Measurements from ENCODE around the gene SHROOM2.

The SHROOM2 gene

GRCh38 chrX:9825966-9826365, 39.7 kb downstream of the SHROOM2 start:
- TF ChIP-seq CTCF (IDR thresholded peaks at IDR 0.05; ENCODE audit: low read length, missing control alignments), result no peak
- DNase-seq (ENCODE audit: low read depth), result no peak
- H3K4me3 ChIP-seq (replicated peaks; ENCODE audit: low read depth, low read length), result no peak overlapping the region

- no peak for TF ChIP-seq CTCF (IDR thresholded peaks at IDR 0.05; ENCODE audit: low read length, missing control alignments)
- no peak overlapping the region for H3K4me3 ChIP-seq (replicated peaks; ENCODE audit: low read depth, low read length)
- peak; percentile 77 for DNase-seq (ENCODE audit: low read depth)
Observed at GRCh38 chrX:9829308-9830267, 43.4 kb downstream of the SHROOM2 start.

GRCh38 chrX:9832811-9833210, 46.6 kb downstream of the SHROOM2 start:
- TF ChIP-seq CTCF (IDR thresholded peaks at IDR 0.05; ENCODE audit: low read length, missing control alignments), result no peak
- no peak for DNase-seq (ENCODE audit: low read depth)
- no peak overlapping the region for H3K4me3 ChIP-seq (replicated peaks; ENCODE audit: low read depth, low read length)

- no peak overlapping the region for H3K4me3 ChIP-seq (replicated peaks; ENCODE audit: low read depth, low read length)
- DNase-seq (ENCODE audit: low read depth), result no peak
- no peak for TF ChIP-seq CTCF (IDR thresholded peaks at IDR 0.05; ENCODE audit: low read length, missing control alignments)
Observed at GRCh38 chrX:9835585-9836210, 49.5 kb downstream of the SHROOM2 start.

- H3K4me3 ChIP-seq (replicated peaks; ENCODE audit: low read depth, low read length), result no peak overlapping the region
- DNase-seq (ENCODE audit: low read depth), result no peak
- TF ChIP-seq CTCF (IDR thresholded peaks at IDR 0.05; ENCODE audit: low read length, missing control alignments), result no peak
Observed at GRCh38 chrX:9842541-9842940, 56.3 kb downstream of the SHROOM2 start.

- TF ChIP-seq CTCF (IDR thresholded peaks at IDR 0.05; ENCODE audit: low read length, missing control alignments), result no peak
- H3K4me3 ChIP-seq (replicated peaks; ENCODE audit: low read depth, low read length), result no peak overlapping the region
- no peak for DNase-seq (ENCODE audit: low read depth)
Observed at GRCh38 chrX:9844936-9845577, 58.8 kb downstream of the SHROOM2 start.
